IPS-15b (cell line): ENCODE data around the gene SYNE1.

Source experiments
- H3K27me3 ChIP-seq: one replicate; pipeline ENCODE4 v1.6.1; 2013; ENCODE audit warnings: low read length; ENCODE audit not compliant: control insufficient read depth, insufficient read depth
- H3K36me3 ChIP-seq: one replicate; pipeline ENCODE4 v1.6.1; 2013; ENCODE audit warnings: low read length; ENCODE audit not compliant: control insufficient read depth, insufficient read depth
- H3K4me1 ChIP-seq: one replicate; pipeline ENCODE4 v1.6.1; 2013; ENCODE audit warnings: mild to moderate bottlenecking, low read length; ENCODE audit not compliant: control insufficient read depth, insufficient read depth
- H3K4me3 ChIP-seq: one replicate; pipeline ENCODE4 v1.5.1; 2013; ENCODE audit warnings: low read depth, low read length
- H3K9ac ChIP-seq: one replicate; pipeline ENCODE4 v1.6.1; 2013; ENCODE audit warnings: low read depth, mild to moderate bottlenecking, low read length
- H3K9me3 ChIP-seq: one replicate; pipeline ENCODE4 v1.6.1; 2013; ENCODE audit warnings: mild to moderate bottlenecking, low read length; ENCODE audit not compliant: control insufficient read depth, insufficient read depth

The SYNE1 gene

GRCh38 chr6:152404086-152404857, 232.9 kb downstream of the SYNE1 start:
- Histone ChIP-seq H3K4me1 (no peaks in the 10 kb centered on the region), H3K9me3 (no peaks in the 10 kb centered on the region), H3K4me3 (no peak overlapping the region), H3K27me3 (no peaks in the 10 kb centered on the region), H3K36me3 (no peaks in the 10 kb centered on the region), H3K9ac (no peak overlapping the region)

- no peaks in the 10 kb centered on the region for H3K36me3 ChIP-seq
- H3K9ac ChIP-seq: no peak overlapping the region
- H3K9me3 ChIP-seq: no peaks in the 10 kb centered on the region
- H3K27me3 ChIP-seq: no peaks in the 10 kb centered on the region
- no peaks in the 10 kb centered on the region for H3K4me1 ChIP-seq
- no peak overlapping the region for H3K4me3 ChIP-seq
Measured at GRCh38 chr6:152402791-152403190, 234.4 kb downstream of the SYNE1 start.

- Histone ChIP-seq H3K4me1 (no peaks in the 10 kb centered on the region), H3K27me3 (no peaks in the 10 kb centered on the region), H3K36me3 (no peaks in the 10 kb centered on the region), H3K4me3 (no peak overlapping the region), H3K9me3 (no peaks in the 10 kb centered on the region), H3K9ac (no peak overlapping the region)
Measured at GRCh38 chr6:152401978-152402377, 235.2 kb downstream of the SYNE1 start.

- Histone ChIP-seq H3K27me3 (no peaks in the 10 kb centered on the region), H3K36me3 (no peaks in the 10 kb centered on the region)
Measured at GRCh38 chr6:152399399-152399798, 237.8 kb downstream of the SYNE1 start.

GRCh38 chr6:152398993-152399392, 238.2 kb downstream of the SYNE1 start:
- no peaks in the 10 kb centered on the region for H3K4me1 ChIP-seq
- no peaks in the 10 kb centered on the region for H3K36me3 ChIP-seq
- H3K9ac ChIP-seq: no peak overlapping the region
- H3K9me3 ChIP-seq: no peaks in the 10 kb centered on the region
- H3K4me3 ChIP-seq: no peak overlapping the region
- H3K27me3 ChIP-seq: no peaks in the 10 kb centered on the region

More at GRCh38 chr6:152399399-152399798, 237.8 kb downstream of the SYNE1 start:
- Histone ChIP-seq H3K4me1 (no peaks in the 10 kb centered on the region), H3K9me3 (no peaks in the 10 kb centered on the region), H3K4me3 (no peak overlapping the region), H3K9ac (no peak overlapping the region)

GRCh38 chr6:152398316-152398715, 238.8 kb downstream of the SYNE1 start:
- H3K4me1 ChIP-seq: no peaks in the 10 kb centered on the region
- no peaks in the 10 kb centered on the region for H3K36me3 ChIP-seq
- H3K27me3 ChIP-seq: no peaks in the 10 kb centered on the region
- H3K9me3 ChIP-seq: no peaks in the 10 kb centered on the region
- no peak overlapping the region for H3K9ac ChIP-seq
- no peak overlapping the region for H3K4me3 ChIP-seq

- Histone ChIP-seq H3K9ac (no peak overlapping the region), H3K4me1 (no peaks in the 10 kb centered on the region), H3K4me3 (no peak overlapping the region), H3K36me3 (no peaks in the 10 kb centered on the region), H3K9me3 (no peaks in the 10 kb centered on the region), H3K27me3 (no peaks in the 10 kb centered on the region)
Measured at GRCh38 chr6:152394303-152394702, 242.9 kb downstream of the SYNE1 start.

GRCh38 chr6:152391179-152391880, 245.8 kb downstream of the SYNE1 start:
- no peaks in the 10 kb centered on the region for H3K9me3 ChIP-seq
- no peaks in the 10 kb centered on the region for H3K36me3 ChIP-seq
- H3K27me3 ChIP-seq: no peaks in the 10 kb centered on the region
- H3K9ac ChIP-seq: no peak overlapping the region
- H3K4me3 ChIP-seq: no peak overlapping the region
- no peaks in the 10 kb centered on the region for H3K4me1 ChIP-seq

- Histone ChIP-seq H3K4me3 (no peak overlapping the region), H3K4me1 (no peaks in the 10 kb centered on the region), H3K36me3 (no peaks in the 10 kb centered on the region)
Measured at GRCh38 chr6:152387091-152387490, 250.1 kb downstream of the SYNE1 start.

GRCh38 chr6:152386131-152386530, 251.0 kb downstream of the SYNE1 start:
- Histone ChIP-seq H3K4me1 (no peaks in the 10 kb centered on the region), H3K36me3 (no peaks in the 10 kb centered on the region), H3K9ac (no peak overlapping the region), H3K27me3 (no peaks in the 10 kb centered on the region), H3K9me3 (no peaks in the 10 kb centered on the region), H3K4me3 (no peak overlapping the region)

More at GRCh38 chr6:152387091-152387490, 250.1 kb downstream of the SYNE1 start:
- Histone ChIP-seq H3K9me3 (no peaks in the 10 kb centered on the region), H3K9ac (no peak overlapping the region), H3K27me3 (no peaks in the 10 kb centered on the region)

GRCh38 chr6:152380993-152381898, 255.9 kb downstream of the SYNE1 start:
- Histone ChIP-seq H3K9ac (no peak overlapping the region), H3K36me3 (no peaks in the 10 kb centered on the region), H3K27me3 (no peaks in the 10 kb centered on the region), H3K9me3 (no peaks in the 10 kb centered on the region), H3K4me1 (no peaks in the 10 kb centered on the region), H3K4me3 (no peak overlapping the region)
